A549 (cell line): ENCODE measurements around the gene ALDH5A1.

Experiments
- CTCF ChIP-seq: fragments of >200 bp; sonication (Bioruptor Twin); formaldehyde crosslinking; IDR thresholded peaks from 3 replicates; pipeline ENCODE4 v1.5.1; 2016
- NR3C1 ChIP-seq: fragments of >200 bp; sonication (Bioruptor Twin); formaldehyde crosslinking; IDR thresholded peaks from 3 replicates; pipeline ENCODE4 v1.6.1; 2017
- POLR2A ChIP-seq: IDR thresholded peaks from 2 replicates; pipeline ENCODE4 v1.6.1; 2012; ENCODE audit warnings: mild to moderate bottlenecking, low read length
- RNF2 ChIP-seq: fragments of 200-600 bp; sonication (generic); IDR thresholded peaks from 2 replicates; pipeline ENCODE4 v1.6.1; 2016; ENCODE audit warnings: low read depth, mild to moderate bottlenecking, antibody characterized with exemption, moderate library complexity, borderline replicate concordance
- ZFP36 ChIP-seq: fragments of 450-650 bp; IDR thresholded peaks from 2 replicates; pipeline ENCODE4 v1.6.1; 2014; ENCODE audit warnings: borderline replicate concordance; ENCODE audit not compliant: partially characterized antibody

- TF ChIP-seq CTCF (no peak), POLR2A (no peak), NR3C1 (no peak), RNF2 (no peak), ZFP36 (no peak)
These were observed 51.7 kb downstream of the ALDH5A1 start for GRCh38 chr6:24546439-24546838.
